Measurements from ENCODE around the gene SETDB1. TPM values are rescaled to one million over a fixed set of nuclear protein-coding genes. Genes with fewer than 3 reads are reported as not detected.

Gene SETDB1
- total RNA-seq, 1 donor from 2014 or later, result 79.5 TPM

GRCh38 chr1:150954708-150955107 lies 28.5 kb downstream of the SETDB1 start:
- Mint-ChIP-seq H3K9me3 (no peaks in the 10 kb centered on the region), H3K27me3 (ENCODE audit: insufficient read depth, low read depth) (no peaks in the 10 kb centered on the region), H3K4me3 (no peak overlapping the region), H3K36me3 (peaks cover 36% of the 10 kb centered on the region), H3K27ac (no peak overlapping the region), H3K4me1 (no peaks in the 10 kb centered on the region)
- H3K4me1 ChIP-seq, result no peaks in the 10 kb centered on the region
- no peak overlapping the region for H2AFZ ChIP-seq (replicated peaks)
- no peak overlapping the region for H3K27ac ChIP-seq
- no peak overlapping the region for H3K4me3 ChIP-seq
- peaks cover 12% of the 10 kb centered on the region for H3K36me3 ChIP-seq
- H4K20me1 ChIP-seq (ENCODE audit: low read depth), result no peaks in the 10 kb centered on the region
- no peaks in the 10 kb centered on the region for H3F3A ChIP-seq (ENCODE audit: low read depth)
- DNase-seq (ENCODE audit: low spot score), result no peak
- H3K9ac ChIP-seq, result no peak overlapping the region
- H3K27me3 ChIP-seq, result no peaks in the 10 kb centered on the region
- H3K4me2 ChIP-seq, result no peak overlapping the region
- no peaks in the 10 kb centered on the region for H3K9me3 ChIP-seq (ENCODE audit: low read depth)
- H3K79me2 ChIP-seq (ENCODE audit: low read depth), result no peaks in the 10 kb centered on the region
- TF ChIP-seq EZH2 (IDR thresholded peaks at IDR 0.05) (no peak), CTCF (IDR thresholded peaks at IDR 0.05) (no peak), EZH2phosphoT487 (IDR thresholded peaks at IDR 0.05) (no peak)

- Mint-ChIP-seq H3K4me3 (no peak overlapping the region), H3K36me3 (peaks cover 35% of the 10 kb centered on the region), H3K27ac (no peak overlapping the region), H3K9me3 (no peaks in the 10 kb centered on the region), H3K4me1 (no peaks in the 10 kb centered on the region), H3K27me3 (ENCODE audit: insufficient read depth, low read depth) (no peaks in the 10 kb centered on the region)
- Histone ChIP-seq H3K9ac (no peak overlapping the region), H3K36me3 (peaks cover 12% of the 10 kb centered on the region), H3K4me3 (no peak overlapping the region), H2AFZ (replicated peaks) (no peak overlapping the region), H3K4me2 (no peak overlapping the region), H3K4me1 (no peaks in the 10 kb centered on the region), H3K79me2 (ENCODE audit: low read depth) (no peaks in the 10 kb centered on the region), H3K9me3 (ENCODE audit: low read depth) (no peaks in the 10 kb centered on the region), H3K27ac (no peak overlapping the region), H4K20me1 (ENCODE audit: low read depth) (no peaks in the 10 kb centered on the region), H3F3A (ENCODE audit: low read depth) (no peaks in the 10 kb centered on the region), H3K27me3 (no peaks in the 10 kb centered on the region)
- no peak for TF ChIP-seq EZH2 (IDR thresholded peaks at IDR 0.05)
- TF ChIP-seq EZH2phosphoT487 (IDR thresholded peaks at IDR 0.05), result no peak
- no peak for TF ChIP-seq CTCF (IDR thresholded peaks at IDR 0.05)
- no peak for DNase-seq (ENCODE audit: low spot score)
These were observed 29.1 kb downstream of the SETDB1 start for GRCh38 chr1:150955280-150955679.

- Histone ChIP-seq H2AFZ (replicated peaks) (no peak overlapping the region), H3K36me3 (peaks cover 6% of the 10 kb centered on the region), H3K27ac (no peak overlapping the region), H3K4me2 (no peak overlapping the region), H4K20me1 (ENCODE audit: low read depth) (no peaks in the 10 kb centered on the region), H3K4me3 (no peak overlapping the region), H3K9me3 (ENCODE audit: low read depth) (no peaks in the 10 kb centered on the region), H3K4me1 (no peaks in the 10 kb centered on the region), H3K27me3 (no peaks in the 10 kb centered on the region), H3F3A (ENCODE audit: low read depth) (peaks cover 4% of the 10 kb centered on the region), H3K79me2 (ENCODE audit: low read depth) (no peaks in the 10 kb centered on the region), H3K9ac (no peak overlapping the region)
- Mint-ChIP-seq H3K9me3 (no peaks in the 10 kb centered on the region), H3K4me3 (no peak overlapping the region), H3K27ac (no peak overlapping the region), H3K27me3 (ENCODE audit: insufficient read depth, low read depth) (no peaks in the 10 kb centered on the region), H3K4me1 (no peaks in the 10 kb centered on the region), H3K36me3 (peaks cover 38% of the 10 kb centered on the region)
- DNase-seq (ENCODE audit: low spot score), result no peak
- no peak for TF ChIP-seq EZH2 (IDR thresholded peaks at IDR 0.05)
- no peak for TF ChIP-seq EZH2phosphoT487 (IDR thresholded peaks at IDR 0.05)
- TF ChIP-seq CTCF (IDR thresholded peaks at IDR 0.05), result no peak
These were observed 31.5 kb downstream of the SETDB1 start for GRCh38 chr1:150957666-150958065.

Data from neural progenitor cell (in vitro differentiated cells).